HG03354 (cell line): Measurements from ENCODE around the gene TADA2B.

ENCODE experiments used
- ATAC-seq: cut with Tn5 transposase; IDR thresholded peaks from one replicate; pipeline ENCODE4 v1.9.1; 2021; ENCODE audit warnings: mild to moderate bottlenecking; ENCODE audit not compliant: unreplicated experiment, poor library complexity, severe bottlenecking

Gene TADA2B

DNA sequence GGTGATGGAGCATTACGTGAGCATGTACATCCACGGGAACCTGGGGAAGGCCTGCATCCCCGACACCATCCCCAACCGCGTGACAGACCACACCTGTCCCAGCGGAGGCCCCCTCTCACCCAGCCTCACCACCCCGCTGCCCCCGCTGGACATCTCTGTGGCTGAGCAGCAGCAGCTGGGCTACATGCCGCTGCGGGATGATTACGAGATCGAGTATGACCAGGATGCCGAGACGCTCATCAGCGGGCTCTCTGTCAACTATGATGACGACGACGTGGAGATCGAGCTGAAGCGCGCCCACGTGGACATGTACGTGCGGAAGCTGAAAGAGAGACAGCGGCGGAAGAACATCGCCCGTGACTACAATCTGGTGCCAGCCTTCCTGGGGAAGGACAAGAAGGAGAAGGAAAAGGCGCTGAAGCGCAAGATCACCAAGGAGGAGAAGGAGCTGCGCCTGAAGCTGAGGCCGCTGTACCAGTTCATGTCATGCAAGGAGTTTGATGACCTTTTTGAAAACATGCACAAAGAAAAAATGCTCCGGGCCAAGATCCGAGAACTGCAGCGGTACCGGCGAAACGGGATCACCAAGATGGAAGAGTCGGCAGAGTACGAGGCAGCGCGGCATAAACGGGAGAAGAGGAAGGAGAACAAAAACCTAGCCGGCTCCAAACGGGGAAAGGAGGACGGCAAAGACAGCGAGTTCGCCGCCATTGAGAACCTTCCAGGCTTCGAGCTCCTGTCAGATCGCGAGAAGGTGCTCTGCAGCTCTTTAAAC, 11.1 kb downstream of the TADA2B start:
- no peak for ATAC-seq

DNA sequence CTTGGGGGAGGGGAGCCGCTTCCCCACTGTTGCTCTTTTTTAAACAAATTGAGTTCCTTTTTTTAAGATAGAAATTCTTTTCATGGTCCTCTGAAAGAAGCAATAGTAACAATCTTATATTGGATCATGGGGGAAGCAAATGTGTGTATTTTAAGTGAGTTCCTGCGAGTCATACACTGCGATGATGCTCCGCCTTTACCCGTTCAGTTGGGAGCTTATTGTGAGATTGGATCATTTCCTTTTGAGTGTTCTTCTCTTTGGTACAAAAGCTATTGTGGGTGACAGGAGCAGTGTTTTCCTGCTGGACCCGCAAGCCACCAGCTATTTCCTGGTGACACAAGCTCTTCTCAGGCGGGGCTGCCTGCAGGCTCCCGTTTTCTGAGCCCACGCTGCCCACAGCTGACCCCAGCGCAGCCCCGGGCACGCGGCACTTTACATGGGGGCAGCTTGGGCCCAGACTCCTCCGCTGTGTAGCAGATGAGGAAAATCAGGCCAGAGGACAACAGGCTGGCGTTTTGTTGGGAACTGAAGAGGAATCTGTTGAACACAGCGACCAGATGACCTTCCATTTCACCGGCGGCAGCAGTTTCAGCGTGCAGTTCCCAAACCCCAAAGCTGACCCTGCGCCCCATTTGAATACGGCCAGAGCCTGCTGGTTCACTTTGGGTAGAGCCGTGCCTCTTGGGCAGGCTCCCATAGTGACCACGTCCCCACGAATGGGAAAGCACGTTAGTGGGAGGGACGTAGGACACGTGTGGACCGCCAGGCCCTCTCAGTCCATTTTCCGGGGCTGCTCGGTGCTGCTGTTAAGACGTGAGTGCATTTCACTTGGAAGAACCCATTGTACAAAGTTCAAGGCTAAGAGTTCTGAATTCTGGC, 12.2 kb downstream of the TADA2B start:
- no peak for ATAC-seq

- ATAC-seq = no peak
Measured at GRCh38 chr4:7055990-7056325, 12.8 kb downstream of the TADA2B start.

DNA sequence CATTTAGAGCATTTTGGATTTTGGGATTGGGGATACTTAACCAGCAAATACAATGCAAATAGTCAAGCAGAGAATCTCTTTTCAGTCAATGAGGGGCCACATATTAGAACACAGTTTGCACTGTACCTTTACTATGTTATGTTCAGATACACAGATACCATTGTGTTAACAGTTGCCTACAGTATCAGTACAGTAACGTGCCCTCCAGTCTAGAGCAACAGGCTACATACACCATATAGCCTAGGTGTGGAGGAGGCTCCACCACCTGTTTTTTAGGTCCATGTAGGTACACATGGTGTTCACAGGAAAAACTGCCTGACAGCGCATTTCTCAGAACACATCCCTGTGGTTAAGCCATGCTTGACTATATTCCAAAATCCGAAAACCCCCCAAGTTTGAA, 15.6 kb downstream of the TADA2B start:
- no peak for ATAC-seq

- ATAC-seq = no peak
Measured at GRCh38 chr4:7059662-7060061, 16.5 kb downstream of the TADA2B start.

DNA sequence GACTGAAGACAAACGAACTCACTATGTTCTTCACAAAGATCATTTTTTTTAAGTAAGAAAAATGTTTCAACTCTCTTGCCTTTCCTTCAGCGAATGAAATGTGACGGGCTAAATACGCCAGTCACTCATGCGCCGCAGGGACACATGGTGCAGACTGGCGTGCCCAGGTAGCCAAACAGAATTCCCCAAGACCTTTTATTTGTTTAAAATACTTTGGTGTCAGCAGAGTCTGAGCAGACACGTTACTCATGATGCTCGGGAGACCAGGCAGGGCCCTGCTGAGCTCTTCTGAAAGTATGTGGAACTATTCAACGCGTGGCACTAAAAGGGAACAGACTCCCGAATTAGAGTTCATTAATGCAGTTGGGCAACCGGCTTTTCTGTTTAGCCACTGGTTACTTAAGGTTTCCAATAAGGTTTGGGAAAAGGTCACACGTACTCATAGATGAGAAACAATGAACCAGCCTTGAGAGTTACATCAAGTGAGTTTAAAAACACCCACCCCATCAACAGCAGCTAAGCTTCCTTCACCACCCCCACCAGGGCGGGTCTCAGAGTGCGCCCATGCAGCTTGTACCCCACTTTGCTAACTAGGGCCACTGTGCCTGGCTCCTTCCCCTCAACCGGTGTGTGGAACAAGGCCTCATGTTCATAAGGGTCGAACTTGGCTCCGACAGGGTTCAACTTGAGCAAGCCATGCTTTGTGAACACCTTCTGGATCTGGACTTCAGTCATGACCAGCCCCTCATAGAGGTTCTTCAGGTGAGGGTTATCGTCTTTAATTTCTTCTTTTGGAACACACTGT, 17.4 kb downstream of the TADA2B start:
- no peak for ATAC-seq

DNA sequence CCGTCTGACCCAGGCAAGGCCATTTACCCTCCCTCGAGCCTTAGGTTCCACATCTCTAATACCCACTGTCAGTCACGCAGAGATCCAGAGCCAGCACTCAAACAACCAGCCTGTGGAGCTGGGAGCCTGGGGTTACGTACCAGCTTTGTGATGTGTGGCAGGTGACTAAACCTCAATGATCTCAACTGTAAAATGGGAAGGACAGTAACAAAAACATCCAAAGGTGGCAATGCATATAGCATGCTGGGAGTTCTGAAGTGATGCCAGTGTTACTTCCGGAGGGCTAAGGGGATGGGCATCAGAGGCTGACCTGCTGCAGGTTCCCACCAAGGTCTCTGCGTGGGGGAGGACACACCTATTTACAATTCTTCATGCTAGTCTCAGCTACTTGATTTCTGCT, 18.6 kb downstream of the TADA2B start:
- no peak for ATAC-seq

DNA sequence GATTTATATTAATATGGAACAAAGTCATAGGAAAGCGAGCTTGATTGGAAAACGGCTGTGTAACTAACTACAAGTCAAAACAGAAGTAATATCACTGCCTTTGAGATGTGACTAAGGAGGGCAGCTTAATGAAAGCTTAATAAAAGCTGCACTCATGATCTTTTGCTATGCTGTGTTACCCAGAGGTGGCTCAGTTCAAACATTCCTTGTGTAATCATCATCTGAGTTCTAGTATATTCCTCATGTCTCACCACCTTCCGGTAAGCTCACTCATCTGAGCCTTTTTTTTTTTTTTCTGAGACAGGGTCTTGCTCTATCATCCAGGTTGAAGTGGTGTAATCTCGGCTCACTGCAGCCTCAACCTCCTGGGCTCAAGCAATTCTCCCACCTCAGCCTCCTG, 19.6 kb downstream of the TADA2B start:
- ATAC-seq = no peak

DNA sequence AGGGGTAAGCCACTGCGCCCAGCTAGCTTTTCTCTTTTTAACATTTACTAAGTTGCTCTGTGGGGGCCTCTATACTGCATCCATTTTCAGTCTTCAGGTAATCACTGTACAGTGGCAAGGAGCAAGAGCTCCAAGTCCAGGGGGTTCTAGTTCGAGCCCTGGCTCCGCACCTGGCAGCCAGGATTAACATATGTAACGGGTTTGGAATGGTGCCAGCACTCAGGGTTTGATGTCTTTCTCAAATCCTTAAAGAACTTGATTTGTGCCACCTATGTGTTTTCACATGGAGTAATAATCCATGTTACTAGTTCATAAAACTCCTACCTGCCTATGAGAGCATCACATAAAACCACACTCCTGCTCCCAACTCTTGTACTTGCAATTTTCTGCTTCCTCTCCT, 20.2 kb downstream of the TADA2B start:
- ATAC-seq = no peak

DNA sequence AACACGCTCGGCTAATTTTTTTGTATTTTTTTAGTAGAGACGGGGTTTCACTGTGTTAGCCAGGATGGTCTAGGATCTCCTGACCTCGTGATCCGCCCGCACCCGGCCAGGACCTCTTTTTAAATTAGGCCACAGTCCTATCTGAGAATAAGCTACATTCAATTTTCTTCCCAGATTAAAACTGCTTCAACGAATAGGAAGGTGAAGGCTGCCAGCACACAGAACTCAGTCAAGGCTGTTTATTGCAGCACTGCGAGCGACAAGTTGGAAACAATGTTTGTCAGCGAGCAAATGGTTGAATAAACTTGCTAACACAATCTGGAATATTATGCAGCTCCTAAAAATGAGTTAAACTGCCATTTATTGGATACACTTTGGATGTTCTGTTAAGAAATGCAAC, 22.8 kb downstream of the TADA2B start:
- no peak for ATAC-seq

GRCh38 chr4:7066493-7066892, 23.3 kb downstream of the TADA2B start:
- ATAC-seq = no peak

DNA sequence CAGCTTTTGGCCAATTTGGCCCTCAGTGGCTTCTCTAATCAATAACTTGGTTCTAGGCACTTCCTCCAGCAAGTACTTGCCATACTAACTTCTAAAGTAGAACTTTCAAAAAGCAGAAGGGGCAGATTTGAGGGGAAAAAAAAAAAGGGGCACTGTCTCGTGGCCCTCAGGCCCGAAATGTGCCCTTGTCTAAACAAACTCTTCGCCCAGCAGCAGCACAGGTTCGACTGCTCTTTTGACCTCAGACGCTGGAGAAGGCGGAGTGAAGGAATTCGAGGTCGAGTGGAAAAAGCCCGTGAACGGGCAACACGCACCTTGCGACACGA, 23.9 kb downstream of the TADA2B start:
- no peak for ATAC-seq

DNA sequence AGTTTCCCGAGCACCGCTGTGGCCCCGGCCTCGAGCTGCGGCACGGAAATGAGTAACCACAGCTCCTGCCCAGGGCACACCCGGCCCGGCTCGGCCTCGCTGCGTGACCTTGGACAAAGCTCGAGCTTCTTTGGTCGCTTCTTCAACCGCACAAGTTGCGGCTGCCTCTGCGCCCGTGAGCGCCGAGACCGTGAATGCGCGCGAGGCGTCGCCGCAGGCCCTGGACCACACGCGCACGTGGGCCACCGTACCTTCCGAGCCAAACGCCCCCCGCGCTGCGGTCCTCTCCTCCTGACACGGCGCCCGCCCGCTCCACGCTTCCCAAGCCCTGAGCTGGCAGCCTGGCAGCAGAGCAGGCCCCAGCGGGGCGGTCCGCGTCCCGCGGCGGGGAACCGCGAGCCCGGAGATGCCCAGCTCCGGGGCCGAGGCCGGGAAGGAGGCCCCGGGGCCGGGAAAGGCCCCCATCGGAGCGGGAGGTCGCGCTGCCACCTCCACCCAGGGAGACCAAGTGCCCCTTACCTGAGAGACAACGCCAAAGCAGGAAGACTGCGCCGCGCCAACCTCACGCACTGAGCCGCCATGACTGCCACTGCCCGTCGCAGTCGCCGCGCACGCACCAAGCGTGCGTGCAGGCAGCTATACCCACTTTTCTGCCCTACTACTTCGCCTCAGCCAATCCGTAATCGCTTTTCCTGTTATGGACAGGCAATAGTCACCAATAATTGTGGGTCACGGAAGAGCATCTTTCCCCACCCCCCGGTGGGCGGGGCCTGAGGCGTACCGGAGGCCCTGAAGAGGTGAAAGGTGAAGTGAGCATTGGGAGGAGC, 24.5 kb downstream of the TADA2B start, which contains the start of gene GRPEL1:
Gene GRPEL1 (minus strand): TSS at position 613 of the 827 bp plus-strand sequence. CDS start 32 bp downstream, at position 581.
- peak; percentile 93 for ATAC-seq

- peak; percentile 33 for ATAC-seq
Measured at GRCh38 chr4:7068279-7068842, 25.2 kb downstream of the TADA2B start.

- ATAC-seq = no peak
Measured at GRCh38 chr4:7068883-7069282, 25.7 kb downstream of the TADA2B start.

GRCh38 chr4:7070729-7071511, 27.7 kb downstream of the TADA2B start:
- ATAC-seq = peak; percentile 31

DNA sequence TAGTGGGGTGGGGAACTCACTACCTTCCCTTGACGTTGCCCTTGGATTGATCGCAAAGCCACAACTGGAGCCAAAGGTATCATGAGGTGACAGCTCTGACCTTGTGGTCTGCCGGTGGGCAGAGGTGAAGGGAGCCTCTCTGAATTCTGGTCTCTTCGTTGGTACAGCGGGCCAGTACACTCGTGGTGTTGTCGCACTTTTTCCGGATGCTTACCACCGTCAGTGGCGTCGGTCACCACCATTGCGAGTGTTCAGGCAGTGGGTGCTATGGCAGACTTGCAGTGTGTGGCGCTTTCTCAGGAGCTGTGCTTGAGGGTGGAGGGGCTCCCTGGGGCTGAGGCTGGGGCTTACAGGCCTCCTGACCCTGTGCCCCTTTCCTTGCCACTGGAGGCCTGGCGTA, 29.9 kb downstream of the TADA2B start:
- ATAC-seq = no peak

DNA sequence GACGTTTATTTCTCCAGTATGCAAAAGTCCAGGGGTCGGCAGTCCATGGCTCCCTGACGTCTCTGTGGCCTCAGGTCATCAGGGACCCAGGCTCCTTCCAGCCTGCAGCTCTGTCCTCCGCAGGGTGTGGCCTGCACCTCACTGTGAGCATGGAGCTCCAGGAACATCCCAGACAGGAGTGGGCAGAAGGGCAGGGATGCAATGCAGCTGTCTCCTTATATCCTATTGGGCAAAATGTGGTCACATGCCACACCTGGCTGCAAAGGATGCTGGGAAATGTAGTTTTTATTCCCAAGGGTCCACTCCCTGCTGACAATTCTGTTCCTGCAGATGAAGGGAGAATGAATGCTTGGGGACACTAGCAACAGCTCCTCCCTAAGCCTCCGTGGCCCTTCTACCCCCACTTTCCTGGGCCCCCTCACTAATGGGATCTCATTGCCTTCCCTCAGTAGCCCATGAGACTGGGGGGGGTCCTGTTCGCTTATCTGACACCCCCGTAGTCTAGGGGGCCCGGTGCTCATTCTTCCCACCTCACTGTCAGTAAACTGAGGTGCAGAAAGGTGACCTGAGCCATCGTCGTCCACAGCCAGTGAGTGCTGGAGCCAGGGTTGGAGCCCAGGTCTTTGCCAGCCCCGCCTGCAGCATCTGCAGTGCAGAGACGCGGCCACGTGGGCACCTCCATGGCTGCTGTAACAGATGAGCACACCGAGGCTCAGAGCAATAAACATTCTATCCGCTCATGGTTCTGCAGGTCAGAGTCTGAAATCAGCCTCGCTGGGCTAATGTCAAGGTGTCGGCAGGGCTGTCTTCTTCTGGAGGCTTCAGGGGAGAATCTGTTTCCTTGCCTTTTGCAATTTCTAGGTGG, 30.6 kb downstream of the TADA2B start:
- ATAC-seq = no peak
